Eye (tissue), 1 donor: ENCODE measurements around the gene EGF.

Experiments used
- DNase-seq: peaks from one replicate; pipeline ENCODE4 v3.0.0-alpha.2; 2015

The EGF gene

DNA sequence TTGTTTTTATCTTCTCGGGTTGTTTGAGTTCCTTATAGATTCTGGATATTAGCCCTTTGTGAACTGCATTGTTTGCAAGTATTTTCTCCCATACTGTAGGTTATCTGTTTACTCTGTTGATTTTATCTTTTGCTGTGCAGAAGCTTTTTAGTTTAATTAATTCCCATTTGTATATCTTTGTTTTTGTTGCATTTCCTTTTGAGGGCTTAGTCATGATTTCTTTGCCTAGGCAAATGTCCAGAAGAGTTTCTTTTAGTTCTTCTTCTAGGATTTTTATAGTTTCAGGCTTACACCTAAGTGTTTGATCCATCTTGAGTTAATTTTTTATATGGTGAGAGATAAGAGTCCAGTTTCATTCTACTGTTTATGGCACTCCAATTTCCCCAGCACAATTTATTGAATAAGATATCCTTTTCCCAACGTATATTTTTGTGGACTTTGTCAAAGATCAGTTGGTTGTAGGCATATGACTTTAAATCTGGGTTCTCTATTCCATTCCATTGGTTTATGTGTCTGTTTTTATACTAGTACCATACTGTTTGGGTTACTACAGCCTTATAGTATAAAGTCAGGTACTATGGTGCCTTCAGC, 54.3 kb downstream of the EGF start:
- DNase-seq = no peak

DNA sequence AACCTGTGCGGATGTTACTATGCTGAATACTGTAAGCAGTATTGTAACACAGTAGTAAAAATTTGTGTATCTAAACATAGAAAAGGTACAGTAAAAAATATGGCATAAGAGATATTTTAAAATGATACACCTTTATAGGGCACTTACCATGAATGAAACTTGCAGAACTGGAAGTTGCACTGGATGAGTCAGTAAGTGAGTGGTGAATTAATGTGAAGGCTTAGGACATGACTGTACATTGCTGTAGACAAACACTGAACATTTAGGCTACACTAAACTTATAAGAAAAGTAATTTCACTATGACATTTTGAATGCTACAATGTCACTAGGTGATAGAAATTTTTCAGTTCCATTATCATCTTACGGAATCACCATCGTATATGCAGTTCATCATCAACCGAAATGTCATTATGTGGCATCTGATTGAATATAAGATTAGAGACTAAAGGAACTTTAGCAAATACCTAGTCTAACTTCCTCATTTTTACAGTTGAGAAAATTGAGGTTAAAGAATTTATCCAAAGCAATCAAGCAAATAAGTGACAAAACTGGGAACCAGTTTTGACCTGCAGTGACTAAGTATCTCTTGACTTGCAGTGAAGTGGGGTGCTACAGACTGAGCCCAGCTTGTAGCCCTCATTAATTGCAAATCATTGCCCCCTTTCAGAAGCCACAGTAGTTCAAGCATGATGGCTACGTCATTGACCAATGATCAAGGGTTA, 55.3 kb downstream of the EGF start:
- DNase-seq = no peak

DNA sequence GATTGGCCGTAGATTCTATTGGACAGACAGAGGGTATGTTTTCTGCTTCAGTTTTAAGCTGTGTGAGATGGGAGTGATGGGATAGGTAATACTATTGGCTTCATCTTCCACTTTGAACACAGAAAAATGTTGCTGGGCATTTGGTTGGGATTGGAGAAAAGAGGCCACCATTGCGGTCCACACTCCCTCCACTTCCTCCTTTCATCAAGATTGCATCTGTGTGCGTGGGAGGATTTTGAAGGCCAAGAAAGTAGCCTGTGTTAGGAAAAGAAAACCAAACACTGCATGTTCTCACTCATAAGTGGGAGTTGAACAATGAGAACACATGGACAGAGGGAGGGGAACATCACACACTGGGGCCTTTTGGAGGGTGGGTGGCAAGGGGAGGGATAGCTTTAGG, 56.4 kb downstream of the EGF start:
- no peak for DNase-seq

DNA sequence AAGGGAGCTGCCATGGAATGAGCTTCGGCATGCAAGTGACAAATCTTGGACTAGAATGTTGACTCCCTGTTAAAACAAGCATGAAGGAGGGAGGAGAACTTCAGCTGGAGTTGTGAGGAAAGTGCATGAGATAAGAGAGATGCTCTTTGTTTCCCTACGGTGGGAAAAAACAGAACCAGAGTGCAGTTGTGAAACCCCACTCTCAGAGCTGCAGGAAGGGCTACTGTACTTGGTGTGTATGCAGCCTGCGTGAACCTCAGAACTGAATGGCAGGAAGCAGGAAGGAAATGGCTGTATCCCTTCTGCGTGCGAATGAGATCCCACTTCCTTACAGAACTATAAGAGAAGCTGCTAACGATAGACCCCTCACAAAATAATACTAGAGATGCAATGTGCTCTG, 57.2 kb downstream of the EGF start:
- no peak for DNase-seq

DNA sequence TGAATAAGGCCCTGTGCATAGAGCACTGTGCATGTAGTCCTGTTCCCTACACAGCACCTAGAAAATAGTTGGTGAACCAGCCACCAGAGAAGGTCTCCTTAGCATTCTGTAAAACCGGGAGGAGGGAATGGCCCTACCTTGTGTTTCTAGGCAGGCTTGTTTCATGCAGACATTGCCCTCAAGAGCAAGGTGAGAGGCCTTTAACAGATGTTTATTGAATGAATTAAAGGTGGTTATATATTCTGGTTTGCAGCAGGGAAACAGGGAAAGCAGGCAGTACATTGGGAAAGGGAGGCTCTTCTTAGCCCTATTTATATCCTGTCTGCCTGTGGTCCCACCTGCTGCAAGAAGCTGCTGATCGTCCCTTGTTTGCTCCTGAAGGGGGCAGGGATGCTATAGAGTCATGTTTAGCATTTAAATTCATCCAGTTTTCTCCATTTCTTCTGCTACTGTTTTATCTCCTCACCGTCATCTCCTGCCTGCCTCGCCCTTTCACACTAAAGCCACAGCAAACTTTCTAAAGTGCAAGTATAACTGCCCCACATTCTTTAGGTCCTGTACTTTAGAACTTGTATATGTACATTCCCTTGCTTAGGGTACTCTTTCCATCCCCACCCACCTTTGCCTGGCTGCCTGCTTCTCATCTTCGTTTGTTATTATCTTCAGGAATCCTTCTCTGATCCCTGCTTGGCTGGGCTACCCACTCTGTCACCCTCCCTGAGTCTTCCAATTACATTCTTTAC, 60.3 kb downstream of the EGF start:
- no peak for DNase-seq

DNA sequence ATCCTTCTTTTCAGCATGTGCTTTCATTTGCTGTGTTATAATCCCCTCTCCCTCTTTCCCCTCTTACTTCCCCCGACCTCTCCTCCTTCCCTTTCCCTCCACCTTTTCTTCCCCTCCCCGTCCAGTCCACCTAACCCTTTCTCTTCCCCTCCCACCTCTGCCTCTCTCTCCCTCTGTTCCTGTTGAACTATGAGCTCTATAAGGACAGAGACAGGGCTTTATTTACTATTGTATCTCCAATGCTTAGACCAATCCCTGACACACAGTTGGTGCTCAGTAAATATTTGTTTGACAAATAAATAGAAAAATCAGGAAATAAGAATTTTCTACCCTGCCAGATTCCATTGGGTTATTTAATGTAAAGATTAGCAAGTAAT, 60.8 kb downstream of the EGF start:
- no peak for DNase-seq

DNA sequence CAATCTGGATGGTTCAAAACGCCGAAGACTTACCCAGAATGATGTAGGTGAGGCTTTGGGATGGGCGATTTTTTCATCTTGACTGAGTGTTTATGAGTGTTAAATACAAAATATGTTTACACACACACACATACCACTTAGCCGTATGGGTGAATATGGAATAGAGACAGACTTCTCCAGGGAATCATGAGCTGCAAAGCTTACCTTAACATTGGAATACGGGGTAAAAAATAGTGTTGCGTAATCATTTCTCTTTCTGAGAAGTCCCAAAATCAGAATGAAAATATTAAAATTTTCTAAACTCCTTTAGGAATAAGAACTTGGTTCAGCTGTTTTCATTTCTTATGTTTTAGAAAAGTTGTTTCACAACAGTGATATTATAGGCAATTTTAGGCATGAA, 63.5 kb downstream of the EGF start:
- no peak for DNase-seq

DNA sequence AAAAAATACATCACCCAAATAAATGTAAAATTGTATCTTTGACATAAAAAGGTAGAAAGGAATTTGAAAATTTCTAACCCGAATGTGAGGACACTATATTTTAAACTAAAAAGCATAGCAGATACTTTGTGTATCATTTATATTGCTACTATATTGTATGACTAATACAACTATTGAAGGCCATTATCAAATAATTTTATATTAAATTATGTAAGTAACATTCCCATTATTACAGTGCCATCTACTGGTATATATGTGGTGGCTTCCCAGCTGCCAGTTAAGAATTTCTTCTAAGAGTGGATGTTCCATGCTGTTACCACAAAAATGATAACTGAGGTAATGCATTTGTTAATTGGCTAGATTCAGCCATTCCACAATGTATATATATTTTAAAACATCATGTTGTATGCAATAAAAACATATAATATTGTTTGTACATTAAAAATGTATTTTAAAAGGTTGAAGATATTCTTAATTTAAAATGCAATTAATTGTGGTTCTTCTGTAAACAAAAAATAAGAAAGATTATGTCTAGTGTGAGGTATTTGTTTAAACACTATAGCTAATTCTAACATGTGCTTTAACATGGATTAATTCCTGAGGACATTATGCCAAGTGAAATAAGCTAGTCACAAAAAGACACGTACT, 65.3 kb downstream of the EGF start:
- DNase-seq = peak; percentile 65

DNA sequence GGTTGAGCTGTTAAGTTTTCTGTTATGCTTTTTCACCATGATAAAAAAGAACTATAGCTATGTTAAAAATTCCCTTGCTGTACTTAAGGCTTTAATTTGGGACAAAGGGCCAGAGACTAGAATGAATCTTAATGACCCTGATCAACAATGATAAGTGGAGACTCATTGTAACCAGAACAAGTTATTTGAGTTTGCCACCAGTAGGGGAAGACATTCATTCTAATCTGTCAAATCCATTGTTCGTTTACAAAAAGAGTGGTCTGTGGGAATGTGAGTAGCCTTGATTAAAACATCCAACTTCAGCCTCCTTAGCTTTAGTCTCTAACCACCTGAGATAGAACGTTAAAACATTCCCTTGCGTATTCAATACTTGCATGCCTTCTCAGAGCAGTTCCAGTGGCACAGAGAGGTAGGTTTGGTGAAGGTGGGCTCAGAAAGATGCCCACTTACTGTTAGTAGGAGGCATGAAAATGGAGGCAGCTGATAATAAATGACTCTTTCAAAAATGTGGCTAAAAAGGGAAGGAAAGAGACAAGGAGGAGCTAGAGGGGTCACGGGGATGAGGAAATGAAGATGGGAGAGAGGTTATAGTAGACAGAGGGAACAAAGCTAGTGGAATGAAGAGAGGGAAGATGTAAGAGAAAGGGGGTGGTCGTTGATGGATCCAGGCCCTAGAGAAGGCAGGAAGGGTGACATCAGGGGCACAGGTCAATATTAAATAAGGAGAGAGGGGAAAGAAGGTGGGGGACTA, 66.2 kb downstream of the EGF start:
- no peak for DNase-seq

DNA sequence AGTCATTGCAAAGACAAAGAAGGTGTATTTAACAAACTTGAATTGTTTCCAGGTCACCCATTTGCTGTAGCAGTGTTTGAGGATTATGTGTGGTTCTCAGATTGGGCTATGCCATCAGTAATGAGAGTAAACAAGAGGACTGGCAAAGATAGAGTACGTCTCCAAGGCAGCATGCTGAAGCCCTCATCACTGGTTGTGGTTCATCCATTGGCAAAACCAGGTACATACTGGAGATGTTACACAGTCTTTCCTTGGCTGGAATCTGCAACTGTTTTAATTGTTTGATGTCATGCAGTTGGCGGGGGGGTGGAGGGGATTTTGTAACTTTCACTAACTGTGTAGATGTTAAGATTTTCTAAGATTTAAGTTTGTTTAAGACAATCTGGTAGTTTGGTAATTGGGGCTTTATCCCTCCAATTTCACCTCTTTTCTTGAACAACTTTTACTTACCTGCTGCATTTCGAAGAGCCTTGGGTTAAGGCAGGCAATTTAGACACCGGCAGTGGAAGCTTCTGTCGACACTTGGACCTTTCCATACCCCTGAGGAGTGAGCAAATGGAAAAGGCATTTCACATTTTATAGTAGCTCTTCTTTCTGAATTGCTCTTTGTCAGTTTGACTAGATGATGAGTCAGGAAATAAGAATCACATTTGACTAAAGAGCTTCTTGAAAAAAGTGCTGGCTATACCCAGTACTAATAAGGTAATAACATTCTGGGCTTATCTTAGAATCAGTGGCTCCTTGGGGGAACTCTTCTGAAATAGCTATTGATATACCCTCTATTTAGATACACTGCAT, 67.4 kb downstream of the EGF start:
- no peak for DNase-seq

DNA sequence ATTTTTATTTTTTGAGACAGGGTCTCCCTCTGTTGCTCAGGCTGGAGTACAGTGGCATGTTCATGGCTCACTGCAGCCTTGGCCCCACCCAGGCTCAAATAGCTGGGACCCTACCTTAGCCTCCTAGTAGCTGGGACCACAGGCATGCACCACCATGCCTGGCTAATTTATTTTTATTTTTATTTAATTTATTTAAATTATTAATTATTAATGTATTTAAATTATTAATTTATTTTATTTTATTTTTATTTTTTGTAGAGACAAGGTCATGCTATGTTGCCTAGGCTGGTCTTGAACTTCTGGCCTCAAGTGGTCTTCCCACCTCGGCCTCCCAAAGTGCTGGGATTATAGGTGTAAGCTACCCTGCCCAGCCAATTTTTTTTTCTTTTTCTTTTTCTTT, 69.3 kb downstream of the EGF start:
- DNase-seq = no peak

DNA sequence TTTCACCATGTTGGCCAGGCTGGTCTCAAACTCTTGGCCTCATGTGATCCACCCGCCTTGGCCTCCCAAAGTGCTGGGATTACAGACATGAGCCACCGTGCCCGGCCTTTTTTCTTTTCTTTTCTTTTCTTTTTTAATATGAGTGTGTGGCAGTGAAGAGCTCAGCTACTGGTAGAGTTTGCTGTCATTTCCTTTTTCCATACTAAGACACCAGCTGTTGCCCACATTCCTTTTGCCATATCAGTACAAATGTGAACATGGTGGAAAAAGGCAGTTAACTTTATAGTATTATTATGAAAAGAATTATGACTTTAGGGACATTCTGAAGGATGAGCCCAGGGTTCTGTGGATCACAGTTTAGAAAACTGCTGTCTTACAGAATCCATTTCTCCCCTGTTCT, 69.8 kb downstream of the EGF start:
- no peak for DNase-seq

DNA sequence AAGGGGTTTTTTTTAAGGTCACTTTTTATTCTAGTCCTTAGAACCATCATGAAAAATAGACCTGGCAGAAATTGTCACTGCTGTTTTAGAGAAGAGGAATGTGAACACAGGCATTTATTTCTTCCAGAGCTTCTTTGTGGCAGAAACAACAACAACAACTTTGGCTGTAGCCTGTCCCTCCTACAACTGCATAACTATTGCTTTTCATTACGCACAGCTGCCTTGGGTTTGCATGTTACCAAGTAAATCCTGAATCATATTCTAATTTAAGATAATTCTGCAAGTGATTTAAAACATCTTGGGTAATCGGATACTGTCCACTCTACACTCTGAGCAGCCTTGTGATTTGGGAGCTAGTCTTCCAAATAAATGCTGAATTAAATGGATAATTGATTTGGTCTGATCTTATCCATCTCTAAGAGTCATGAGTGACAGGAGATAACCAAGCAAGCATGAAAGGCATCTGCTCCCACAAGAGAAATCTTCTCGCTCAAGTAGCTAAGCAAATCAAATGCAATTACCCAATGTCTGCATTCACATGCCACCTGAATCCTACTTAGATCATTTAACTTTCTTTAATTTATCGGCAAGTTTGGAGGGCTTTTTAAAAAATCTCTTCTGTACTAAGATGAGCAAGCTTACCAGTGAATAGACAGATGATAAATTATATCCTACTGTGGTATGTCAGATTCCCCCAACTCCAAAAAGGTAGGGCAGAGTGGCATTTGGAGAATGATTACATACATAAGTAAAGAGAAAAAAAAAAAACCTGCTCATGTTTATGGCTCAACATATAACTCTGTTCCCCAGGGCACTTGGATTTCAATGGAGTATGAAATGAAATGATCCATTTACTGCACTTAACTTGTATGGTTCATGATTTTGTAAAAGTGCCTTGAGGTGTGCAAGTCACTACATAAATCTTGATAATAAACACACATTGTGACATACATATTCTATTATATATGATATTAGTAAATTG, 73.6 kb downstream of the EGF start:
- peak; percentile 78 for DNase-seq

DNA sequence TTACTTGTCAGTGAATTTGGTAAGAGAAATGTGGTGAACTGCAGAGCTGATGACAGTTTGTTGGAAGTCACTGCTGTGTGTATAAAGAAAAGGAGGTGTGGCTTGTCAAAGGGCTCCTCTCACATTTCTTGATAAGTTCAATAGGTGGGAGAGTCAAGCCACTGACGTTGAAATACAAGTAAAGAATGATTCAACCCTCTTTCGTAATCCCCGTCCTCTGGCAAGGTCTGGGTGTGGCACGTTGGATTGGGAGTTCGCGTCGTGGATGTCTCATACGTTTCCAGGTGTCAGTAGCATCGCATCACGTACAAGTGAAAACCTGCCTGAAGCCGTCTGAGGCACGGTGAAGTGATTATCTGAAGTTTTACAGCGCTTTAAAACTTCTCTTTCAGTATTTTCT, 76.4 kb downstream of the EGF start:
- DNase-seq = peak; percentile 44

DNA sequence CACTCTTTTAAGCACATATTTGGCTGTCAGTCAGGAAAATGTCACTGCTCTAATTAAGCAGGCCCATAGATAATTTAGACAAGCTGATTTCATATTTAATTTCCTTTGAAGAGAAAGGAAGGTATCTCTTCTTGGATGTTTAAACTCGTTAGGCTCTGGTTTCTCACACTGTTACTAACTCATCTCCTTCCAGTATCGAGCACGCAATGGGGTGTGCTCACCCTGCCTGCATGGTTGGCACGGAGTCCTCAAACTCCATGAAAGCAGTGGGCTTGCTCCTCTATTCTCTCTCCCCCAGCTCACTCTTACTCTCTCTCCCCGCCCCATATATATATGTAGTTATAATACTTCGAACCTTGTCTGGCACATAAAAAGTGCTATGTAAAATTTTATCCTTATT, 76.9 kb downstream of the EGF start:
- DNase-seq = no peak

DNA sequence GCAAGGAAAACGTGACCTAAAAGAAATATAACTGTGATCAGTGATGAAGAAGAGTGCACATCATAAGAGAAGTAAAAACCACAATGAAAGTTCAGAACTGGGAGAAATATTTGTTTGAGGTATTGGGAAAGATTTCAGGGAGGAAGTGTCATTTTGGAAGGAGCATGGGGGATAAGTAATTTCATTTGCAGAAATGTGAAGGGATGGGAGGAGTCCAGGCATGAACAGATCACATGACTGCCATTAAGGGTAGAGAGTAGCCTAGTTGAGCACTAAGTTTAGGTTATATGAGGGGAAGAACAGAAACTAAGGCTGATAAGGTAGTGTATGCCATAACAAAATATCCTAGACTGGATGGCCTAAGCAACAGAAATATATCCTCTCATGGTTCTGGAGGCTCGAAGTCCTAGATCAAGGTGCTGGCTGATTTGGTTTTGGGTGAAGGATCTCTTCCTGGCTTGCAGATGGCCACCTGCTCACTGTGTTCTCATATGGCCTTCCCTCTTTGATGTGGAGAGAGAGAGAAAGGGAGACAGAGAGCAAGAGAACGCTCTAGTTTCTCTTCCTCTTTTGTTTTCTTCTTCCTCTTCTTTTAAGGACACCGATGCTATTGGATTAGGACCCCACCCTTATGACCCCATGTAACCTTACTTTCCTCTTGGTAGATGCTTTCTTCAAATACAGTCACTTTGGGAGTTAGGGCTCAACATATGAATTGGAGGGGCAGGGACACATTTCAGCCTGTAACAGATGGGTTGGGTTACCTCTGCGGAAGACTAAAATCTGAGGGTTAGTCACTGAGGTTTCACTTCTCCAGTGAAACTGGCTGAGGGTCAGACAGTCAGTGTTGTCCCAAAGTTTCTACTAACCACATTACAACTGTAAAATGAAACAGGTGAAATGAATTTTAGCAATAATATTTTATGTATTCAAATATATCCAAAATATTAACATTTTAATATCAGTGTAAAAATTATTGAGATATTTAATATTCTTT, 77.9 kb downstream of the EGF start:
- no peak for DNase-seq

DNA sequence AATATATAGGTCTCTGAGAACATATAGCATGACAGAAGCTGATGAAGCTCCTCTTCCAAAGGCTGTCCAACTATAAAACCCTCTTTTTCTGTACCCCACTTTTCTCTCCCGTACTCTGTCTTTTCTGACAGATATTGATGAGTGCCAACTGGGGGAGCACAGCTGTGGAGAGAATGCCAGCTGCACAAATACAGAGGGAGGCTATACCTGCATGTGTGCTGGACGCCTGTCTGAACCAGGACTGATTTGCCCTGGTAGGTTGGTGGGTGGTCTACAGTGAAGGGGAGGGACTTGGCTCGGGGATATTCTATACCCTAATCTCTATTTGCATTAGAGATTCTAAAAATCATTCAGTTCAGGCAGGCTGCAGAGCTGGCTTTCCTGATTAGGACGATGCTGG, 80.4 kb downstream of the EGF start:
- DNase-seq = no peak

DNA sequence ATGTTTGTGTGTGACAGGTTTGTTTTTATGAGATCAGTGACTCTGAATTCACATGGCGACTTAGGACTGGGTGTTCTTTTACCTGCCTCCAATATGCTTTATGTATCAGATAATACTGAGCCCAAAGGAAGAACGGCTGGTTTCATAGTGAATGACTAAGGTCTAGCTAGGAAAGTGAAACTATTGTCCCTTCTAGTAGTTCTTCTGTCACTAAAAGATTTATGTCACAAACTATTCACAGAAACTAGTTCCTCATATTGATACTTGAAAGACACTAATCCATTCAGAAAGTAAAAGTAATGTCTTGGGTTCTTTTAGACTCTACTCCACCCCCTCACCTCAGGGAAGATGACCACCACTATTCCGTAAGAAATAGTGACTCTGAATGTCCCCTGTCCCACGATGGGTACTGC, 81.7 kb downstream of the EGF start:
- no peak for DNase-seq

DNA sequence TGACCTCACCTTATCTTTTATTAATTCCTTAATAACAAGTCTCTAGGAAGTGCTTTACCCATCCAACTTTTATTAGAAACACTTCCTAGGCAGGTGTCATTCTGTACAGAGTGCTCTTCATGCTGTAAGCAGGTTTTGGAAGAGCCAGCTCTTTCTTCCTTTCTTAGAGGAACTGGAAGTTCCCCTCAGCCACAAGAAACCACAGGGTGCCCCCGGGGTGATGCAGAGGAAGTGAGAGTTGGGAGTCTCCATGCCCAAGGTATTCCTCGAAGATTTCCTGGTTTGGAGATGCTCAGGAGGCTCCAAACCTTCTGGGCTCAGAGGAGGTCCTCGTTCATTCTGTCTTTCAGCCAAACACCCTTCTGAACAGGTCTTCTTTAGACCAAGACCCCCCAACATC, 83.8 kb downstream of the EGF start:
- DNase-seq = no peak
